GM23248 (cell line): ENCODE data around the gene VPS8. TPM values are rescaled to one million over a fixed set of nuclear protein-coding genes. Genes with fewer than 3 reads are reported as not detected.
A peak's percentile ranks its signal among the peaks of the same experiment; 100 is the strongest.

Source experiments
- DNase-seq: peaks from one replicate; pipeline ENCODE4 v3.0.0-alpha.2; 2015
- H2AFZ ChIP-seq: fragments of 200-600 bp; sonication (generic); 2 replicates; pipeline ENCODE4 v1.6.1; 2016; ENCODE audit warnings: antibody characterized with exemption
- H3F3A ChIP-seq: fragments of 200-600 bp; sonication (generic); 2 replicates; pipeline ENCODE4 v1.6.1; 2016; ENCODE audit warnings: mild to moderate bottlenecking, antibody characterized with exemption, mixed run types; ENCODE audit not compliant: insufficient read depth
- H3K27ac ChIP-seq: fragments of 200-600 bp; sonication (generic); 2 replicates; pipeline ENCODE4 v1.5.1; 2016; ENCODE audit warnings: mild to moderate bottlenecking
- H3K27me3 ChIP-seq: fragments of 200-600 bp; sonication (generic); replicated peaks from 2 replicates; pipeline ENCODE4 v1.6.1; 2016; ENCODE audit warnings: mild to moderate bottlenecking; ENCODE audit not compliant: insufficient read depth
- H3K36me3 ChIP-seq: fragments of 200-600 bp; sonication (generic); 2 replicates; pipeline ENCODE4 v1.6.1; 2016; ENCODE audit warnings: low read depth, mild to moderate bottlenecking
- H3K4me1 ChIP-seq: fragments of 200-600 bp; sonication (generic); 2 replicates; pipeline ENCODE4 v1.6.1; 2016; ENCODE audit warnings: mild to moderate bottlenecking; ENCODE audit not compliant: insufficient read depth
- H3K4me2 ChIP-seq: fragments of 200-600 bp; sonication (generic); one replicate; pipeline ENCODE4 v1.6.1; 2016; ENCODE audit warnings: mild to moderate bottlenecking; ENCODE audit not compliant: unreplicated experiment
- H3K4me3 ChIP-seq: fragments of 200-600 bp; sonication (generic); 2 replicates; pipeline ENCODE4 v1.5.1; 2016; ENCODE audit warnings: mild to moderate bottlenecking
- H3K79me2 ChIP-seq: fragments of 200-600 bp; sonication (generic); 2 replicates; pipeline ENCODE4 v1.6.1; 2016; ENCODE audit warnings: mild to moderate bottlenecking; ENCODE audit not compliant: insufficient read depth
- H3K9ac ChIP-seq: fragments of 200-600 bp; sonication (generic); 2 replicates; pipeline ENCODE4 v1.6.1; 2016; ENCODE audit warnings: mild to moderate bottlenecking
- H3K9me2 ChIP-seq: fragments of 200-600 bp; sonication (generic); 2 replicates; pipeline ENCODE4 v1.6.1; 2016; ENCODE audit warnings: mixed run types, mild to moderate bottlenecking, moderate library complexity; ENCODE audit not compliant: insufficient read depth
- H3K9me3 ChIP-seq: fragments of 200-600 bp; sonication (generic); one replicate; pipeline ENCODE4 v1.6.1; 2017; ENCODE audit warnings: low read depth
- H4K20me1 ChIP-seq: fragments of 200-600 bp; sonication (generic); 2 replicates; pipeline ENCODE4 v1.6.0; 2016; ENCODE audit not compliant: insufficient read depth
- EZH2 ChIP-seq: fragments of 200-600 bp; sonication (generic); IDR thresholded peaks from 2 replicates; pipeline ENCODE4 v1.6.1; 2018; ENCODE audit warnings: antibody characterized with exemption, mild to moderate bottlenecking; ENCODE audit not compliant: insufficient read depth, poor library complexity, severe bottlenecking
- EZH2phosphoT487 ChIP-seq: fragments of 200-600 bp; sonication (generic); IDR thresholded peaks from 2 replicates; pipeline ENCODE4 v1.6.1; 2018; ENCODE audit warnings: antibody characterized with exemption, moderate library complexity, mild to moderate bottlenecking, low read depth; ENCODE audit not compliant: insufficient read depth
- WGBS, 2 experiments: methylation state at CpG; one replicate each; pipeline ENCODE4 v1.1.6; 2015 to 2017; ENCODE audit warnings: low lambda C conversion rate in 2 of 2, low coverage in 1 of 2; ENCODE audit errors: missing lambda C conversion rate in 2 of 2; 5-methylcytosine and 5-hydroxymethylcytosine counted together
- in situ Hi-C: fragments of 300-500 bp; cut with MboI; formaldehyde crosslinking; loops from 2 replicates; pipeline ENCODE4 v1.15.0; 2020
- polyA plus RNA-seq: library from polyadenylated mRNA; unstranded; fragments of >200 nt; fragmentation: Nextera tagmentation; extraction: Ambion mirVana; gene quantifications from 2 replicates; pipeline ENCODE4 v1.2.1, GENCODE V29; 2016
- total RNA-seq: library from RNA; depleted of rRNA; stranded (reverse); fragments of >200 nt; shearing (Covaris generic); gene quantifications from 2 replicates; pipeline ENCODE4 v1.2.3, GENCODE V29; 2014

VPS8 gene
- total and polyA plus RNA-seq, 2 experiments from 2014 or later: 17.8 to 45.5 TPM

- Histone ChIP-seq H3K4me1 (peaks cover 11% of the 10 kb centered on the region), H3K79me2 (no peaks in the 10 kb centered on the region), H3K27me3 (no peaks in the 10 kb centered on the region), H3K4me3 (no peak overlapping the region), H2AFZ (no peak overlapping the region), H3K9me2 (no peaks in the 10 kb centered on the region), H3F3A (peaks cover 6% of the 10 kb centered on the region; the same call in 1 of the 2 replicates), H3K9ac (no peak overlapping the region), H3K27ac (no peak overlapping the region), H3K9me3 (no peaks in the 10 kb centered on the region), H3K36me3 (no peaks in the 10 kb centered on the region), H4K20me1 (no peaks in the 10 kb centered on the region), H3K4me2 (no peak overlapping the region)
- DNase-seq: peak; percentile 66
- TF ChIP-seq EZH2 (no peak), EZH2phosphoT487 (no peak)
- in situ Hi-C loops: no loop called here
- 63% methylated on average over 7 of the region's 7 CpGs for WGBS, 2 experiments
Observed at GRCh38 chr3:184765730-184766074, 46.3 kb upstream of the VPS8 start.

DNA sequence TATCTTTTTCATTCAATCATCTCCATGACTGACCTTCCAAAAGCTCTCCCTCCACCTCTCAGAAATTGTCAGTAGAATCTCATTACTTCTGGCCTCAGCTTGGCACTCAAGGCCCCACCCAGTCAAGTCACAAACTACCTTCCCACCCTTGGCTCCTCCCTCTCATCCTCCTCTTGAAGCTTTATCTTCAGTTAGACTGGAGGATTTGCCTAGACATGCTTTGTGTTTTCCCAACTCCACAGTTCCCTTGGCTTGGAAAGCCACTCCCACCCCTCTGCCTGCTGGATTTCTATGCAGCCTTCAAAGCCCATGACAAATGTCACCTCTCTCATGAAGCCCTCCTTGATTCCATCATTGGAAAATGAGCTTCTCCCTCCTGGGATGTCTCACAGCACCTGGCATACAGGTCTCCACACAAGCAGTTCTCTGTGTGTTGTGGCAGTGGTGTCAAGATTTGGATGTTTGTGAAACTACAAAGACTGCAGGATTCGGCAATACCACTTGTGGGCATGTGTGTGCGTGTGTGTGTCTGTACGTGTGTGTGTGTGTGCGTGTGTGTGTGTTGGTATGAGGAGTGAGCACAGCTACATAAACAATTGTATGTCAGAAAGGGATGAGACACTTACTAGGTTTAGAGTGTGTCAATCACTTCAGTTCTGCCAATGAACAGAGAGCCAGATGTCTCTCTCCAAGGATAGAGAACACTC, 45.3 kb upstream of the VPS8 start:
- H3K79me2 ChIP-seq: no peaks in the 10 kb centered on the region
- H2AFZ ChIP-seq: no peak overlapping the region
- no peaks in the 10 kb centered on the region for H3K9me3 ChIP-seq
- H3F3A ChIP-seq: no peaks in the 10 kb centered on the region
- no peak overlapping the region for H3K4me3 ChIP-seq
- no peak overlapping the region for H3K27ac ChIP-seq
- no peaks in the 10 kb centered on the region for H3K9me2 ChIP-seq
- in situ Hi-C loops: no loop called here
- WGBS, 2 experiments: 68 to 82% methylated on average over 4 of the region's 4 CpGs
- TF ChIP-seq EZH2phosphoT487 (no peak), EZH2 (no peak)
- H3K4me2 ChIP-seq: no peak overlapping the region
- no peaks in the 10 kb centered on the region for H4K20me1 ChIP-seq
- no peak for DNase-seq
- H3K9ac ChIP-seq: no peak overlapping the region
- H3K36me3 ChIP-seq: no peaks in the 10 kb centered on the region
- H3K4me1 ChIP-seq: peaks cover 4% of the 10 kb centered on the region
- H3K27me3 ChIP-seq: no peaks in the 10 kb centered on the region

DNA sequence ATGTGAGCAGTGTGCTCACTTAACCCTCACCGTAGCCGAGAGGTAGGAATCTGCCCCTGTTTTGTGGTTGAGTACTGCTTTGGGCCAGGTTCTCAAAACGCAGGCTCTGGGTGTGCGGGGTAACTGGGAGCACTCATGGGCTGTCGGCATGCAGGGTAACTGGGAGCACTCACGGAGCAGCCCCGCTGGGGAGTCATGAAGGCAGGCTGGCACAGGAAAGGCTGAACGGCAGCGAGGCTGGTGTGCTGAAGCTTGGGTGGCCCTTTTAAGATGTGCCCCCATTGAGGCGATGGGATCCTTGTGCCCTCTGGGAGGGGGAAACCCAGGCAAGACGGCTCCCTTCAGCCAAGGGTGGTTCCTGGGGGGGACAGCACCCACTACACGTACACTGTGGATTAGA, 44.6 kb upstream of the VPS8 start:
- TF ChIP-seq EZH2phosphoT487 (no peak), EZH2 (no peak)
- Histone ChIP-seq H3K9me3 (no peaks in the 10 kb centered on the region), H3K4me1 (peaks cover 4% of the 10 kb centered on the region), H3K4me3 (no peak overlapping the region), H3K27ac (no peak overlapping the region), H3K4me2 (no peak overlapping the region), H3K9ac (no peak overlapping the region), H3K36me3 (no peaks in the 10 kb centered on the region), H3F3A (no peaks in the 10 kb centered on the region), H3K79me2 (no peaks in the 10 kb centered on the region), H4K20me1 (no peaks in the 10 kb centered on the region), H2AFZ (no peak overlapping the region), H3K27me3 (no peaks in the 10 kb centered on the region), H3K9me2 (no peaks in the 10 kb centered on the region)
- no peak for DNase-seq
- in situ Hi-C loops: no loop called here
- WGBS, 2 experiments: 75 to 76% methylated on average over 12 of the region's 12 CpGs

- in situ Hi-C loops: no loop called here
Observed at GRCh38 chr3:184769382-184770170, 42.4 kb upstream of the VPS8 start.

More at GRCh38 chr3:184769382-184770170, 42.4 kb upstream of the VPS8 start:
- no peak overlapping the region for H3K4me3 ChIP-seq
- no peaks in the 10 kb centered on the region for H3K9me2 ChIP-seq
- H3K36me3 ChIP-seq: no peaks in the 10 kb centered on the region
- no peaks in the 10 kb centered on the region for H3K9me3 ChIP-seq
- H3F3A ChIP-seq: no peaks in the 10 kb centered on the region
- H3K4me2 ChIP-seq: no peak overlapping the region
- H4K20me1 ChIP-seq: no peaks in the 10 kb centered on the region
- H3K27ac ChIP-seq: no peak overlapping the region
- H3K79me2 ChIP-seq: no peaks in the 10 kb centered on the region
- H3K4me1 ChIP-seq: peaks cover 16% of the 10 kb centered on the region
- no peak overlapping the region for H3K9ac ChIP-seq
- DNase-seq: peak; percentile 57
- no peak overlapping the region for H2AFZ ChIP-seq
- H3K27me3 ChIP-seq: no peaks in the 10 kb centered on the region
- 67 to 68% methylated on average over 26 of the region's 26 CpGs for WGBS, 2 experiments
- TF ChIP-seq EZH2 (no peak), EZH2phosphoT487 (no peak)
